Inferior parietal cortex (tissue), 1 donor: ENCODE measurements around the gene PLPP6.
A peak's percentile ranks its signal among the peaks of the same experiment; 100 is the strongest.
"Not testable (repeated sequence)": the region's sequence is repeated elsewhere in the genome, so short reads cannot be mapped to it uniquely, and the experiment has no call there.

Experiments
- DNase-seq: peaks from one replicate; pipeline ENCODE4 v3.0.0-alpha.2; 2016; ENCODE audit errors: extremely low spot score

Gene PLPP6

GRCh38 chr9:4662108-4662988 lies at the start of gene PLPP6:
TSS of gene PLPP6 (plus strand) at chr9:4662294. CDS start at chr9:4662376, 82 bp downstream.
- DNase-seq, result peak; percentile 82

- DNase-seq, result no peak
Measured at GRCh38 chr9:4614627-4615026, 47.5 kb upstream of the PLPP6 start.

- DNase-seq, result no peak
Measured at GRCh38 chr9:4615251-4615650, 46.8 kb upstream of the PLPP6 start.

- no peak for DNase-seq
Measured at GRCh38 chr9:4615778-4616177, 46.3 kb upstream of the PLPP6 start.

DNA sequence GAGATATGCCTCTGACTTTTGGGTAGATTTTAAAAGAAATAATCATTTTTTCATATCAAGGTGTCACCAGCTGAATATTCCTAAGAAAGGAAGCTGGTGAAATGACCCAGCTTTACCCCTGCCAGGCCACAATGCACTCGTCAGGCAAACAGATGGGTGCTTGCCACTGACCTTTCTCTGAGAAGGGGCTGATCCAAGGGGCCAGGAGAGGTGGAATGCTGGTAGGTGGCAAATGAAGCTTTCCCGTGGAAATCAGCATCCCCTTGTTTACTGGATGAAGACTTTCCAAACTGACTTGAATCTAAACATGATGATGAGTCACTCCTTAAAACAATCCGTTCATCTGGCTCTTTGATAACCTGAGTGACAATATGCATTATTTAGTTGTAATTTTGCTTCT lies 44.3 kb upstream of the PLPP6 start:
- no peak for DNase-seq

- no peak for DNase-seq
Measured at GRCh38 chr9:4618700-4619099, 43.4 kb upstream of the PLPP6 start.

- no peak for DNase-seq
Measured at GRCh38 chr9:4620057-4620765, 41.9 kb upstream of the PLPP6 start.

DNA sequence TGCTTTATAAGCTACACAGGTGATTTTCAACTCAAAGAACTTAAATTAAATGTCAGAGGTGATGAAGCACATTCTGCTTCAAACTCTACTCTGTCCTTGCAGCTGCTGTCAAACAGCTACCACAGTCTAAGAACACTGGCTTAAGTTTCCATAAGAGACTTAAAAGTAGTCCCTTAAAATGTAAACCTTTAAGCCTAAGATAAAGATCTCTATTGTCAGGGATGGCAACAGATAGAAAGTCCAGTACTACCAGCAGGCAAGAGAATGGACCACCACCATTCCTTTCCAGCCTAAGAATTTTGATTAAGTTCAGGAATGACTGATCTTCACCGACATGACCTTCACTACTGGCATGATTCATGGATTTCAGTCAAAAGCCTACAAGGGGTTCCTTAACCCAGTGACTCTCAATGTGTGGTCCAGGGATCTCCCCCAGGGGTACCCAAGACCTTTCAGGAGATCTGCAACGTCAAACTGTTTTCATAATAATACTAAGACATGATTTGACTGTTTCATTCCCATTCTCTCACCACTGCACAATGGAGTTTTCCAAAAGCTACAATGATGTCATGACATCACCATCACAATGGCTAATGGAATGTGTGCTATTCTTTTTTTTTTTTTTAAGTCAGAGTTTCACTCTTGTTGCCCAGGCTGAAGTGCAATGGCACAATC lies 41.1 kb upstream of the PLPP6 start:
- DNase-seq, result no peak

DNA sequence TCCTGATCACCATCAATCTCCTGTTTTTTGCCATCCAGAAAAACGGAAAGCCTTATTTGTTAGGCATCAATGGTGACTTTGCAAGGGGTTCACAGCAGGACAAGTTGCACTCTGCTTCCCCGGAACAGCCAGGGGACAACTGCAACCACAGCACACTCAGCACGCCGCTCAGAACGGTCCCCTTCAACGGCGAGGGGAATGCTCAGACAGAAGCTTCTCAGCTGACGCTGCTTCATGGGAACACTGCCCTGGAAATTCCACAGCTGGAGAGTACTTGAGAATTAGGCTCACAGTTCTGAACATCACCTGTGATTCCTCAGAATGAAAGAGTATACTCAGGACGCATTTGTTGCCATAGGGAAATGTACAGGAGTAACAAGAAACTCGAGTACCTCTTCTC lies 40.1 kb upstream of the PLPP6 start:
- no peak for DNase-seq

GRCh38 chr9:4630836-4631235 lies 31.3 kb upstream of the PLPP6 start:
- no peak for DNase-seq

- DNase-seq, result no peak
Measured at GRCh38 chr9:4638968-4639367, 23.1 kb upstream of the PLPP6 start.

- DNase-seq, result no peak
Measured at GRCh38 chr9:4639420-4639819, 22.7 kb upstream of the PLPP6 start.

DNA sequence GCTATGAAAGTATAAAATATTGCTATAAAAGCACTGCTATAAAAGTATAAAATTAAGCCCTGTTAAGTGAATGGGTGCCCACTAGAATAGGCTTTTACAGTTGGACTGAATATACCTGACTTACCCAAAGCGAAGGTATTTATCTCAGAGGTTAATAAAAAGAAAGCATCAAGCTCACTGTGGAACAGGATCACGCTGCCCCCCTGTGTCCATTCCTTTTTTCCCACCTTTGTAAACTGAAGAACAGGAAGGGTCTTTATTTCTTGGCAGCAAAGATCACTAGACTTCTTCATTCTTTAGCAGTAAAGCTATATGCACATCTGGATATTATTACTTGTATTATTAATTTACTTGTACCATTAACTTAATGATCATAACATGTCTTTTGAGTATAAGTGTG lies 22.1 kb upstream of the PLPP6 start:
- peak; percentile 13 for DNase-seq

- DNase-seq, result no peak
Measured at GRCh38 chr9:4642351-4642750, 19.7 kb upstream of the PLPP6 start.

DNA sequence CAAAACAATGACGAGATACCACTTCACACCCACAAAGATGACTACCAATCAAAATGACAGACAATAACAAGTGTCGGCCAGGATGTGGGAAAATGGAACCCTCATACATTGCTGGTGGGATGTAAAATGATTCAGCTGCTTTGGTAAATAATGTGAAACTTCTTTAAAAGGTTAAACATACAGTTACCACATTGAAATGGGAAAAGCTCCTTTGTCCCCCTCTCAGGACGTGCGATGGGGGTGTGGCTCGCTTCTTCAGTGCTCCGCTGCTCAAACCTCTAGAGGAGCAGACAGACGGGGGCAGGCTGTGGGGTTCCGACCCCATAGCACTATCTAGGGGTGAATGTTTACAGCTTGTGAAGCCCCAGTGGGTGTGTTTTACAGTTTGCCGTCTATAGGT lies 8.0 kb upstream of the PLPP6 start:
- DNase-seq, result no peak

DNA sequence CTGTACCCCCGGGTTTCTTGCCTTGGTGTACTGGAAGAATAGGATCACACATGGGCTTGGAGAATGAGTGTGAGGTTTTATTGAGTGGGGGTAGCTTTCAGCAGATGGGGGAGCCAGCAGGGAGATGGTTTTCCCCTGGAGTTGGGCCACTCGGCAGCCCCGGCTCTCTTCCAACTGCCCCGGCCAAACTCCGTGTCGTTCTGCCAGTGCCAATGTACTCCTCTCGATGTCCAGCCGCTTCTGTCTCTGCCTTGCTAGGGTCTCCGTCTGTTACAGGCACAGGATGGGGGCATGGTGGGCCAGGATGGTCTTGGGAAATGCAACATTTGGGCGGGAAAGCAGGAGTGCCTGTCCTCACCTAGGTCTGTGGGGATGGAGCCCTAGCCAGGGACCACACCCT lies 7.6 kb upstream of the PLPP6 start:
- no peak for DNase-seq

GRCh38 chr9:4656196-4656595 lies 5.9 kb upstream of the PLPP6 start:
- not testable (repeated sequence) for DNase-seq

GRCh38 chr9:4656621-4657020 lies 5.5 kb upstream of the PLPP6 start:
- DNase-seq, result no peak

- no peak for DNase-seq
Measured at GRCh38 chr9:4657426-4658159, 4.5 kb upstream of the PLPP6 start.

GRCh38 chr9:4660665-4661064 lies 1.4 kb upstream of the PLPP6 start:
- not testable (repeated sequence) for DNase-seq

- DNase-seq, result no peak
Measured at GRCh38 chr9:4661165-4661564, 929 bp upstream of the PLPP6 start.

- no peak for DNase-seq
Measured at GRCh38 chr9:4661611-4662010, 483 bp upstream of the PLPP6 start.
